ENCODE results near the gene CPNE7.

Gene CPNE7

DNA sequence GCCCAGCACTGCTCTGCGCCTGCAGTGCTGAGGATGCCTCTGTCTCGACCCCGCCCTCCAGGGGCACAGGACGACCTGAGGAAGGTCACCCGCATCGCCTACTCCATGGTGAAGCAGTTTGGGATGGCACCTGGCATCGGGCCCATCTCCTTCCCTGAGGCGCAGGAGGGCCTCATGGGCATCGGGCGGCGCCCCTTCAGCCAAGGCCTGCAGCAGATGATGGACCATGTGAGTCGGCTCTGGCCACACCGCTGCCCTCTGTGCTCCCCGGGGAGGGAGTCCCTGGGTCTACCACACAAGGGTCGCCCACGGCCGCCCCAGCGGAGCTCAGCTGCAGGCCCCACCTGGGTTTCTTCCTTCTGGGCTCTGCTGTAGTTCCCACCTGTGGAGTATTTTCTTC is 21.8 kb upstream of the CPNE7 start:
- Histone ChIP-seq H3K36me3 (peaks cover 43% of the 10 kb centered on the region), H3K4me1 (no peaks in the 10 kb centered on the region), H3K4me3 (ENCODE audit: low read depth, low read length) (no peak overlapping the region), H3K9me3 (no peaks in the 10 kb centered on the region), H3K27me3 (no peaks in the 10 kb centered on the region)
- no peak for DNase-seq
- TF ChIP-seq, protein P1, sequence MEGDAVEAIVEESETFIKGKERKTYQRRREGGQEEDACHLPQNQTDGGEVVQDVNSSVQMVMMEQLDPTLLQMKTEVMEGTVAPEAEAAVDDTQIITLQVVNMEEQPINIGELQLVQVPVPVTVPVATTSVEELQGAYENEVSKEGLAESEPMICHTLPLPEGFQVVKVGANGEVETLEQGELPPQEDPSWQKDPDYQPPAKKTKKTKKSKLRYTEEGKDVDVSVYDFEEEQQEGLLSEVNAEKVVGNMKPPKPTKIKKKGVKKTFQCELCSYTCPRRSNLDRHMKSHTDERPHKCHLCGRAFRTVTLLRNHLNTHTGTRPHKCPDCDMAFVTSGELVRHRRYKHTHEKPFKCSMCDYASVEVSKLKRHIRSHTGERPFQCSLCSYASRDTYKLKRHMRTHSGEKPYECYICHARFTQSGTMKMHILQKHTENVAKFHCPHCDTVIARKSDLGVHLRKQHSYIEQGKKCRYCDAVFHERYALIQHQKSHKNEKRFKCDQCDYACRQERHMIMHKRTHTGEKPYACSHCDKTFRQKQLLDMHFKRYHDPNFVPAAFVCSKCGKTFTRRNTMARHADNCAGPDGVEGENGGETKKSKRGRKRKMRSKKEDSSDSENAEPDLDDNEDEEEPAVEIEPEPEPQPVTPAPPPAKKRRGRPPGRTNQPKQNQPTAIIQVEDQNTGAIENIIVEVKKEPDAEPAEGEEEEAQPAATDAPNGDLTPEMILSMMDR (IDR thresholded peaks at IDR 0.05; ENCODE audit: low read depth, low read length): no peak

DNA sequence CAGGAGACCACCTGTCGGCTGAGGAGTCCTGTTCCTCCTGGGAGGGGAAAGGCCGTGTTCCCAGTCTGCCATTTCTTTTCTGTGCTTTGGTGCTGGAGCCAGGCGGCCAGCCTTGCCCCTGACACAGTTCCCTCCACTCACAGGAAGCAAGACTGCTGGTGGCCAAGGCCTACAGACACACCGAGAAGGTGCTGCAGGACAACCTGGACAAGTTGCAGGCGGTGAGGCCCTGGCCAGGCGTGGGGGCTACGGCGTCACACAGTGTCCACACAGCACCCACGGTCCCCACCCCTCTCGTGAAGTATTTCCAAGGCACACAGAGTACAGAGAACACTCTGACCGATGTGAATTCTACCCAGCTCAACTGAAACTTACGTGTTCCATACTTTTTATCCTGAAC is 21.2 kb upstream of the CPNE7 start:
- Histone ChIP-seq H3K9me3 (no peaks in the 10 kb centered on the region), H3K4me1 (no peaks in the 10 kb centered on the region), H3K27me3 (no peaks in the 10 kb centered on the region), H3K4me3 (ENCODE audit: low read depth, low read length) (no peak overlapping the region), H3K36me3 (peaks cover 36% of the 10 kb centered on the region)
- no peak for DNase-seq
- TF ChIP-seq, protein P1 (IDR thresholded peaks at IDR 0.05; ENCODE audit: low read depth, low read length): no peak

DNA sequence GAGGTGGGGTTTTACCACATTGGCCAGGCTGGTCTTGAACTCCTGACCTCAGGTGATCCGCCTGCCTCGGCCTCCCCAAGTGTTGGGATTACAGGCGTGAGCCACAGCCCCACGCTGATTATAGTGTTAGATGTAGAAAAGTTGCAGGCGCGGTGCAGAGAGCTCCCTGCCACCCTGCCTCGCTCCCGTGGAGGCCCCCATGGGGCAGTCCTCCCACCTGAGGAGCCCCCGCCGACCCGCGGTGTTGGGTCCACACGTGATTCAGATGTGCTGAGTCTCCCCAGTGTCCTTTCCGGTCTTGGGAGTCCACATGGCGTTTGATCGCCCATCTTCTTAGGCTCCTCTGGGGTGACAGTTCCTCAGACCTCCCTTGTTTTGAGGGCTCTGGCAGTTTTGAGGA is 20.3 kb upstream of the CPNE7 start:
- Histone ChIP-seq H3K4me1 (no peaks in the 10 kb centered on the region), H3K9me3 (no peaks in the 10 kb centered on the region), H3K36me3 (peaks cover 31% of the 10 kb centered on the region), H3K4me3 (ENCODE audit: low read depth, low read length) (no peak overlapping the region), H3K27me3 (no peaks in the 10 kb centered on the region)
- DNase-seq: no peak
- TF ChIP-seq, protein P1 (IDR thresholded peaks at IDR 0.05; ENCODE audit: low read depth, low read length): no peak

DNA sequence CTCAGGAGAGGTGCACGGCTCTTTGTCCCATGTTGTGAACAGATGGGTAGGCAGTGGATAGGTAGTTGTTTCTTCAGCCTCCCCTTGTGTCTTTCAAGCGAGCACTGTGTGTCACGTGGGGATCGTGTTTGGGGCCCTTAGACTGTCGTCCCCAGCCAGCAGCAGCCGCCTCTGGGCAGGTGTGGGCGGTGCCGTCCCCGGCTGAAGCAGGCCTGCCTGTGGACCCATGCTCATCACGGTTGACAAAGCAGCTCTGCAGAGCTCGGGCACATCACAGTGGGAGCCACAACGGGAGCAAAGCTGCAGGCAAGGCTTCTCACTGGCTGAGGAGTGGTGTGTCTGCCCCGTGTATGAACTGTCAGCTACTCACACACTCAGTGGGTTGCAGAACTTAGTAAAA is 19.8 kb upstream of the CPNE7 start:
- Histone ChIP-seq H3K4me1 (no peaks in the 10 kb centered on the region), H3K36me3 (peaks cover 27% of the 10 kb centered on the region), H3K4me3 (ENCODE audit: low read depth, low read length) (no peak overlapping the region), H3K9me3 (no peaks in the 10 kb centered on the region), H3K27me3 (no peaks in the 10 kb centered on the region)
- TF ChIP-seq, protein P1 (IDR thresholded peaks at IDR 0.05; ENCODE audit: low read depth, low read length): no peak
- DNase-seq: no peak

DNA sequence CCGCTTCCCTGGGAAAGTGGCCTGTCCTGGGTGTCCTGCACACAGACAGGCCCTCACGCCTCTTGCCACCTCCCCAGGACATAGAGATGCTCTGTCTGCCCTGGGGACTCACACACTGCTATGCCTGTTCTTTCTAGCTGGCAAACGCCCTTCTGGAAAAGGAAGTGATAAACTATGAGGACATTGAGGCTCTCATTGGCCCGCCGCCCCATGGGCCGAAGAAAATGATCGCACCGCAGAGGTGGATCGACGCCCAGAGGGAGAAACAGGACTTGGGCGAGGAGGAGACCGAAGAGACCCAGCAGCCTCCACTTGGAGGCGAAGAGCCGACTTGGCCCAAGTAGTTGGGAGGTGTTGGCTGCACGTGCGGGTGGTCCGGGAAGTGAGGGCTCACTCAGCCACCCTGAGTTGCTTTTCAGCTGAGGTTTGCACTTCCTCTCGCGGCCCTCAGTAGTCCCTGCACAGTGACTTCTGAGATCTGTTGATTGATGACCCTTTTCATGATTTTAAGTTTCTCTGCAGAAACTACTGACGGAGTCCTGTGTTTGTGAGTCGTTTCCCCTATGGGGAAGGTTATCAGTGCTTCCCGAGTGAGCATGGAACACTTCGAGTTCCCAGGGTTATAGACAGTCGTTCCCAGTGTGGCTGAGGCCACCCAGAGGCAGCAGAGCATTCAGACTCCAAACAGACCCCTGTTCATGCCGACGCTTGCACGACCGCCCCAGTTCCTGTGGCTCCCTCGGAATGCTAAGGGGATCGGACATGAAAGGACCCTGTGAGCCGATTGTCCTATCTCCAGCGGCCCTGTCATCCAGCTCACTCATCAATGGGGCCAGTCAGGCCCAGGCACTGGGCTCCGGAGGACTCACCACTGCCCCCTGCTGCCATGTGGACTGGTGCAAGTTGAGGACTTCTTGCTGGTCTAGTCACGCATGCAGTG is 18.5 kb upstream of the CPNE7 start:
- peak; percentile 92 for DNase-seq

More for the DNA sequence above, 18.5 kb upstream of the CPNE7 start:
- TF ChIP-seq, protein P1 (IDR thresholded peaks at IDR 0.05; ENCODE audit: low read depth, low read length): peak; percentile 90
- peaks cover 34% of the 10 kb centered on the region for H3K36me3 ChIP-seq
- H3K4me1 ChIP-seq: no peaks in the 10 kb centered on the region
- no peak overlapping the region for H3K4me3 ChIP-seq (ENCODE audit: low read depth, low read length)
- no peaks in the 10 kb centered on the region for H3K9me3 ChIP-seq
- no peaks in the 10 kb centered on the region for H3K27me3 ChIP-seq

Measured in BE2C (cell line).